Measurements from ENCODE around the gene ACOX2.

ACOX2 gene

GRCh38 chr3:58536501-58537411, at the start of gene ACOX2:
TSS of gene ACOX2 (minus strand) at chr3:58537190. CDS start at chr3:58535106, 2,084 bp downstream.
- no peak for DNase-seq

DNA sequence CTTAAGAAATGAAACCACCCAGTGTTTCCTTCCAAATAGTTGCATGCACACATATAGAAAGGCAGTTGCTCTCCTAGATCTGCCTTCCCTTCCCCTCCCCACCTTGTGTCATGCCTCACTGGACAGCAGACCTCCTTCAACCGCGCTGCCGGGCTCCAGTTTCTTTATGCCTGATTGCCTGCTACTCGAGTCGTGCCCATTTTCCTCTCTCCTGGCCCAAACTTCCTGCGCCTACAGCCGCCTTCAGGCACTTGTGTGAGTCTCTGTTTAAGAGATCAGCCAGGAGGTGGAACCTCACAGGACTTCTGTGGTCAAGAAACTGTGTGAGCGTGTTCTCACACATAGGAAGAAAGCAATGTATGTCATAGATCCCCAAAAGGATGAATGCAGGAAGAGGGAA, 49.0 kb upstream of the ACOX2 start:
- DNase-seq: no peak

DNA sequence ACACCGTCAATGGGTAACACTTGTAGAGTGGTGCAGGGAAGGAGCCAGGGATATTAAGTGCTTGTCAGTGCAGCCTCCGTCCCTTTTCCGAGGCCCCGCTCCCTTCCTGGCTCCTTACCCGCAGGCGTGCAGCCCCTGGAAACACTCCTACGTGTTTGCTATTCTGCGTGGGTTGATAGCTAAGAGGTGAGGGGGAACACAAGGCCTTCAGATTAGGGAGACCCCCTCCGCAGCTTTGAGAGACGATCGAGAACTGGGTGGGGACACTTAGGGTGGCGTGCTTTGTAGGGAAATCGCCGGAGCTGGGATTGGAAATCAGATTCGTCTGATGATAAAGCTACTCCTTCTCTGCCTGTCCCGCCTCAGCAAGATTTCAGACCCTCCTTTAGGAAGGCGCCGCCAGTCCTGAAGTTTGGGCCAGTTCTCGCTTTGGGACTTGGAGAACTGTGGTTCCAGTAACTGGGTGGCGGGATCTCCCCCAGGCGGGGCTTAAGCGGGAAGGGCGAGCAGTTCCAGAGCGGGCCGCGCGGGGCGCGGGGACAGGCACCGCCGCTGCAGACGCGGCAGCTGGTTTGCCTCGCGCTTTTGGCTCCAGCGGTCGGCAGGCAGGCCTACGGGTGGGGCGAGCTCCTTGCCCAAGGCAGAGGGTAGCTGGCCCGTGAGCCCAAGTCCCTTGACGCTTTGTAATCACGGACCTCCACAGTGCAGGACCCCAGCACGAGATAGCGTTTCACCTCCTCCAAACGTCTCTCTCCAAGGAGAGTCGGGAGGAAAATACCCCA, 48.2 kb upstream of the ACOX2 start:
- DNase-seq: peak; percentile 40

DNA sequence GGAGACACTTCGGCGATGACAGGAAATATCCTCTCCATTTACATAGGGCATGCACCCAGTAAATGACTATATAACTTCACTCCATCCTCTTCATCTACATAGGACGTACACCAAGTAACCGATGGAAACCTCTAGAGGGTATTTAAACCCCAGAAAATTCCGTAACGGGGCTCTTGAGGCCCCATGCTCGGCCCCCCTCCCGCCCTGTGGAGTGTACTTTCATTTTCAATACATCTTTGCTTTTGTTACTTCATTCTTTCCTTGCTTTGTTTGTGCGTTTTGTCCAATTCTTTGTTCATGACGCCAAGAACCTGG, 47.7 kb upstream of the ACOX2 start:
- no peak for DNase-seq

DNA sequence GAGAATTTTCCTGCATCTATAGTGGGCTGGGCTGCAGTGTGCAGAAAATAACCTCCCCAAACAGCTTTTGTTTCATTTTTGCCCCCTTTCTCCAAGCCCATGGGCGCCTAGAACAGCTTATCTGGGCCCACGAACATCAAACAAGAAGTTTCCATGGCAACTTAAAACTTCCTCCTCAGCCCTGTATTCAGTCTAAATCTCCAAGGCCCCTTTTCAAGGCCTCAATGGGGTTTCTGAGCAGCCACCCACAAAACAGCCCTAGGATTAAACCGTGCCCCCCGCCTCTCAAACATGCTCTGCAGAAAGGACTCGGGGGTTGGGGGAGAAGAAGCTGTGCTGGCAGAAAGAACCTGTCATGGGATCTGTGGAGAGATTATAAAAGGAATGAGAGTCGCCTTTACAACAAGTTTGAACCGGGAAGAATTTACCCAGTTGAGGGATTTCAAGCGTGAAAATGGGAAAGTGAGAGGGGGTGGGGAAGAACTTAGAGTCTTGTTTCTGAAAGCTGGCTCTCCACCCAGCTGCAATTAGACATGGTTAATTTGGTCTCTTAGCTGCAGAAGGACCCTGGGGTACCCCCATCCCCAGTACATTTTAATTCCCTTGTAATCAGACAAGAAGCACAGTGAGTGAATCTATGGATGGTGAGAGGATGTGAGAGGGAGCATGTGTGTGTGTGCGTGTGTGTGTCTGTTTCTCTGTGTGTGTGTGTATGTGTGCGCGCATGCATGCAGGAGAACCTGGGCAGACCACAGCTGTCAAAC, 44.5 kb upstream of the ACOX2 start:
- DNase-seq: no peak

DNA sequence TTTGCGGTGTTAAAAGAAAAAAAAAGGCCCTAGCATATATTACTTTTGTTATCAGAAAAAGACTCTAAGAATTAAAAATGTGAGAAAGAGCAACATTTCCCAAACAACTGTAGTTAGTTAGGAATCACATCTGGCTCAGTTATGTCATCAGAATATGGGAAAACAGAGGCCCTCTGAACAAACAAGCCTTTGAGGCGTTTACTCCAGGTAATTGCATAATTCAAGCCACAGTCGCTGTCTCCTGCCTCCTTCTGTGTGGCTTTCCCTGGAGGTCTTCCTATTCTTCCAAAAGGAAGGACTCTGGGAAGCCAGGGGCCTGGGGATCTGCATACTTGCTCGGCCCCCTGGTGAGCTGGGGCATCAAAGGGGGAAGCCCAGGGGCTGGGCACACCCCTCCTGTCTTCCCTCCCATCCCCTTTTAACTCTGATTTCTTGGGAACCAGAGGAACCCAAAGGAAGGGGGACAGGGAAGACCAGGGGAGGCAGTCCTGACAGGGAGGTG, 43.9 kb upstream of the ACOX2 start:
- no peak for DNase-seq

DNA sequence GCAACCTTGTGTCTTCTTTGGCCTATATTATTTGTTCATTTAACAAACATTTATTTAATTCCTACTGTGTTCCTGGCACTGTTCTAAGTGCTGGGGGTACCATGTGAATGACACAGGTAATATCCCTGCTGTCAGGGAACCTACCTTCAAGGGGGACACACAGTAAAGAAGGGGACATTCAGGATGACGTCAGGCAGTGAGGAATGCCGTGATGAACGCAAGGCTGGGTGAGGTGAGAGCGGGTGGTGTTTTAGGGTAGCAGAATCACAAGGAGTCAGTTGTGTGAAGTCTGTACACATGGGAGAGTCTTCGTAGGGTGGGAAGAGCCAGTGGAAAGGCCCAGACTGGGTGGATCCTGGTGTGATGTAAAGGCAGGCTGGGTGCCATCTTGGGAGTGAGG, 41.9 kb upstream of the ACOX2 start:
- no peak for DNase-seq

GRCh38 chr3:58577269-58577821, 40.4 kb upstream of the ACOX2 start, which contains the start of gene FAM107A:
TSS of gene FAM107A (minus strand) at chr3:58577391. CDS start at chr3:58569860, 7,531 bp downstream.
- DNase-seq: no peak

GRCh38 chr3:58576716-58577115, 39.7 kb upstream of the ACOX2 start:
- DNase-seq: no peak

DNA sequence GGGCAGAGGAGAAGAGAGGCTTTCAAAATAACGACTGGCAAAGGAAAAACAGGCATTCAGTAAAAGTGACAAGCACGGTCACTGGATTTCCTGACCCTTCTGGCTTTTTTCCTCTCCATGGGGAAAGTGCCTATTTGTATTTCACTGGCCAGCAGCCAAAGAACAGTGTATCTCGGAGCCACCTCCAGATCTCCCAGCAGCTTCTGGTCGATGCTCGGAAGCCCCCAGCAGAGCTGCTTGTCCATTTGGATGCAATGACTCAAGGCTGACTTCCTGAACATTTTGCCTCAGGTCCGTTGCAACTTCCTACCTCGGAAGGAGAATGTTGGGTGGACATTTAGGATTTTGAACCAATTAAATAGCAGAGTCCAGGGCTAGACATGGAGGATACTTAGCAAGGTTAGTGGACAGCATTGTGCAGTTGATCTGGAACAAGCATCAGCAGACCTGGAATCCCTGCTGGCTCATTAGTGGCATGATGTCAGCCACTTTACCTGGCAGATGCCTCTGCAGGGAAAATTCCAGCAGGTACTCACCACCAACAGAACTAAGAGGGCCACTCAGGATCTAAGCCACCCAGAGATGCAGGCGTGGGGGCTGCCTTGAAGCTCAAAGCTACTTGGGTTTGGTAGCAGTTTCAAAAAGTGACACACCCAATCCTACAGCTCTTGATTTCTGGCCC, 39.1 kb upstream of the ACOX2 start:
- no peak for DNase-seq

GRCh38 chr3:58574682-58575081, 37.7 kb upstream of the ACOX2 start:
- DNase-seq: no peak

GRCh38 chr3:58574106-58574505, 37.1 kb upstream of the ACOX2 start:
- no peak for DNase-seq

DNA sequence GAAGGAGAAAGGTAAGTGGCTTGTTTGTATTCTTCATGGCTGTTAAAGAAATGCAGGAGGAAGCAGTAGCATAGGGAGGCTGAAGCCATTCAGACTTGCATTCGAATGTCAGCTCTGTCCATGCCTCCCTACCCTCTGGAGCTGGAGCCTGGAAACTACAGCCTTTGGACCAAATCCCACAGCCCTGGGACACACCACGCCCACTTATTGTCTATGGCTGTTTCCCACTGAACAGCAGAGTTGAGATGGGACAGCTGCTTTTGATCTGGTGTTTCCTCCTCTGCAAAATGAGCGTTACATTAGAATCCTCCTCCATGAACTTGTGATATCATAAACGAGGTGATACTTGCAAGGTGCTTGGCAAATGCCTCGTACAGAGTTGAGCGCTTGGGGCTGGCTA, 36.6 kb upstream of the ACOX2 start:
- no peak for DNase-seq

- no peak for DNase-seq
These were observed 35.7 kb upstream of the ACOX2 start for GRCh38 chr3:58572634-58573230.

- DNase-seq: no peak
These were observed 35.1 kb upstream of the ACOX2 start for GRCh38 chr3:58572013-58572633.

DNA sequence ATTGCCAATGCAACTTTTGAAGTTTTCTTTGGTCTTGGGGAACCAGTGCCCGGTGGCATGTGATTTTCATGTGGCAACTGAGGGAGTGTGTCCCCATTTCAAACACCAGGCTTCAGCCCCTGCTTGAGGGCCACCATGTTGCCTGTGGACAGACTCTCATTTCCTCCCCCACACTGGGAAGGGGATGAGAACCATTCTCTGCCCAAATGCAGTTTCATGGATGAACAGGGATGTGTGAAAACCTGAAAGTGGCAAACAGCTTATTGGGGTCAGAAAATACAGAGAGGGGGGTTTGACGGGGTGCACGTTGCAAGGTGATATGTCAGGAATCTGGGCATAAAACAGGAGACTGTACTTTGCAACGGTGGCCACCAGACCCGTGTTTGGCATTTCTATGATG, 33.9 kb upstream of the ACOX2 start:
- no peak for DNase-seq

- no peak for DNase-seq
These were observed 32.5 kb upstream of the ACOX2 start for GRCh38 chr3:58569287-58570001.

DNA sequence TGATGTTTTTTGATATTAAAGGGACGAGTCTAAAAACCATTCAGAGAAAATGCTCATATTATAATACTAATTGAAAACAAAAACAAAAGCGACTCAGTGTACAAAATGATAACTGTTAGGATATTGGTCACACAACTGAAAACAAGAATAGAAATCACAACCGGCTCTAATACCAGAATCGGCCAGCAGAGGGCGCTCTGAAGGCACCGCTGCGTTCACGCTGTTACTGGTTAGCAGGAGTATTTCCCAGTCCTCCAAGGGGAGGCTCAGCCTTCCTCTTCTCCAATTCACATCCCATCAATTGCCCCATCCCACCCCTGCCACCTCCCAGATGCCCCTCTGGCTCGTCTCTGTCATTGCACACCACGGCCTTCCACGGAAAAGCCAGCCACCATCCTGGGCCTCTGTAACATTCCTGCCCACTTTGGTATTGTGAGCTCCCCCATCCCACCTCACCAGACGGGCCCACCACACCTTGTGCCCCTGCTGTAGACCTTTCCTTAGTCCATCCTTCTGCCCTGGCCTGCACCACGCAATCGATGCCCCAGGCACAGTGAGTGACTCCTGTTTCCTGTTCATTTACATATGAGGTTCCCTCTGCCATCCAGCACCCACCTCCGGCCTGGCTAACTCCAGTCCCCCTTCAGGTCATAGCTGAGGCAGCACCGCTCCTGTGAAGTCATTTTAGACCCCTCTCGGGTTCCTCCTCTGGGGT, 31.7 kb upstream of the ACOX2 start:
- peak; percentile 19 for DNase-seq

- DNase-seq: no peak
These were observed 30.2 kb upstream of the ACOX2 start for GRCh38 chr3:58567251-58567515.

All from GOT3 (cell line).